ENCODE results near the gene IGF2R. TPM values are rescaled to one million over a fixed set of nuclear protein-coding genes. Genes with fewer than 3 reads are reported as not detected.

The IGF2R gene
- total RNA-seq, 1 experiment from 2014 or later = 75.3 TPM

GRCh38 chr6:159931112-159931511 is 37.8 kb upstream of the IGF2R start (continued):
- TF ChIP-seq SMAD3 (CRISPR knock-in tag; IDR thresholded peaks at IDR 0.05; ENCODE audit: borderline replicate concordance) = no peak
- no peak for TF ChIP-seq SOX15 (CRISPR knock-in tag; IDR thresholded peaks at IDR 0.05)
- TF ChIP-seq ZBTB43 (CRISPR knock-in tag; IDR thresholded peaks at IDR 0.05) = no peak
- no peak for TF ChIP-seq ZNF138 (CRISPR knock-in tag; conservative IDR thresholded peaks at IDR 0.05)
- TF ChIP-seq NR1H2 (CRISPR knock-in tag; IDR thresholded peaks at IDR 0.05) = no peak
- no peak for TF ChIP-seq CBFB (CRISPR knock-in tag; IDR thresholded peaks at IDR 0.05; ENCODE audit: low read depth)
- TF ChIP-seq ERG (CRISPR knock-in tag; IDR thresholded peaks at IDR 0.05) = no peak

GRCh38 chr6:159931846-159932245 is 37.0 kb upstream of the IGF2R start:
- POLR2A ChIA-PET = no interaction called here
- CTCF ChIA-PET = no interaction called here
- no peak overlapping the region for H3K27ac Mint-ChIP-seq
- TF ChIP-seq HMGA2 (CRISPR knock-in tag; IDR thresholded peaks at IDR 0.05) (no peak), ZNF532 (CRISPR knock-in tag; IDR thresholded peaks at IDR 0.05; ENCODE audit: borderline replicate concordance) (no peak), GTF2I (CRISPR knock-in tag; conservative IDR thresholded peaks at IDR 0.05) (no peak), CREB1 (CRISPR knock-in tag; IDR thresholded peaks at IDR 0.05) (no peak), SMAD3 (CRISPR knock-in tag; IDR thresholded peaks at IDR 0.05; ENCODE audit: borderline replicate concordance) (no peak), E2F4 (CRISPR knock-in tag; IDR thresholded peaks at IDR 0.05; ENCODE audit: borderline replicate concordance, low read depth) (no peak), ELF4 (CRISPR knock-in tag; IDR thresholded peaks at IDR 0.05; ENCODE audit: low read depth) (no peak), ARID4B (CRISPR knock-in tag; IDR thresholded peaks at IDR 0.05; ENCODE audit: borderline replicate concordance) (no peak)
- H3K4me3 Mint-ChIP-seq = no peak overlapping the region
- H3K27me3 Mint-ChIP-seq (ENCODE audit: low read depth) = peaks cover 7% of the 10 kb centered on the region; the same call in 1 of the 2 replicates
- ATAC-seq (no peak), DNase-seq (ENCODE audit: low spot score) (no peak)
- H3K9me3 Mint-ChIP-seq = peaks cover 15% of the 10 kb centered on the region
- H3K36me3 Mint-ChIP-seq = no peaks in the 10 kb centered on the region
- H3K4me1 Mint-ChIP-seq = no peaks in the 10 kb centered on the region
